DMS153 (cell line): ENCODE data around the gene MAGEA6.
"Not testable (repeated sequence)": the region's sequence is repeated elsewhere in the genome, so short reads cannot be mapped to it uniquely, and the experiment has no call there.

ENCODE experiments used
- DNase-seq: peaks from one replicate; lab custom pipeline; 2025; lab: John Stamatoyannopoulos, UW

MAGEA6 gene, protein sequence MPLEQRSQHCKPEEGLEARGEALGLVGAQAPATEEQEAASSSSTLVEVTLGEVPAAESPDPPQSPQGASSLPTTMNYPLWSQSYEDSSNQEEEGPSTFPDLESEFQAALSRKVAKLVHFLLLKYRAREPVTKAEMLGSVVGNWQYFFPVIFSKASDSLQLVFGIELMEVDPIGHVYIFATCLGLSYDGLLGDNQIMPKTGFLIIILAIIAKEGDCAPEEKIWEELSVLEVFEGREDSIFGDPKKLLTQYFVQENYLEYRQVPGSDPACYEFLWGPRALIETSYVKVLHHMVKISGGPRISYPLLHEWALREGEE

GRCh38 chrX:152769549-152770289 lies at the start of gene MAGEA6:
TSS of gene MAGEA6 (minus strand) at chrX:152769689. CDS start at chrX:152767650, 2,039 bp downstream.
- DNase-seq: not testable (repeated sequence)

- no peak for DNase-seq
Observed at GRCh38 chrX:152819266-152819665, 49.8 kb upstream of the MAGEA6 start.

GRCh38 chrX:152818356-152818755 lies 48.9 kb upstream of the MAGEA6 start:
- DNase-seq: no peak

DNA sequence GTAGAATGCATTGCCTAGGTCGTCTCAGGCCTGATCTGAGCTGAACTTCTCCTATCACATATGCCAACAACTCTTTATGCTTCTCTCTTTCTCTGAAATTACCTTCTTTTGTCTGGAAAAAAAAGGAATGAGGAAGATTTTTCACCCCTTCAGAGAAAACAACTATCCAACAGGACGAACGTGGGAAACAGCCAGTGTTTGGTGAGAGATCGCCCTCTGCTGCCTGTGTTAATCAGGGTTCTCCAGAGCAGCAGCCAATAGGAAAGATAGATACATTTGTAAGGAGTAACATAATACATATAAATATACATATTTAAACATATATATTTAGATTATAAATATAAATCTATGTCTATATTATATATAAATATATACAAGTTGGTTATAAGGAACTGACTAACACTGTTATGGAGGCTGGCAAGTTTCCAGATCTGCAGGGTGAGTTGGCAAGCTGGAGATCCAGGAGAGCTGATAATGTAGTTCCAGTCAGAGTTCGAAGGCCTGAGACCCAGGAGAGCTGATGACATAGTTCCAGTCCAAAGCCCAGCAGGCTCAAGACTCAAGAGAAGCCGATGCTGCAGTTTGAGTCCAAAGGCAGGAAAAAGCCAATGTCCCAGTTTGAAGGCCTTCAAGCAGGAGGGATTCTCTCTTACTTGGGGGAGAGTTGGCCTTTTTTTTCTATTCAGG lies 47.7 kb upstream of the MAGEA6 start:
- DNase-seq: no peak

DNA sequence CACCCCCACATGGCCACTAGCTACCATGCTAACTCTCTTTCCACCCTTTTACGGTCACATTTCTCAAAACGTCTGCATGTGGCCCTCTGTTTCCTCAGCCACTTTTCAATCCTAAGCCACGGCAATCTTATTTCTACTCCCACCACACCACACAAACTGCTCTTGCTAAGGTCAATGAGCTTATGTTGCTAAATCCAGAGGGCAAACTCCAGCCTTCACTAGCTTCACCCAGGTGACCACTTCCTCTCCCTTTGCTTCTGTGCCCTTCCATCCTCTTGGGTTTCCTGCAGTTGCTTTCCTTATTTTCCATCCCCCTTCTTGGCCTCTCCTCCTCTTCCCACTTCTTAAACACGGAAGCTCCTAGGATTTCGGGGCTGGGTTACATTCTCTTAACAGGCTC lies 44.6 kb upstream of the MAGEA6 start:
- DNase-seq: no peak

- DNase-seq: no peak
Observed at GRCh38 chrX:152813206-152813605, 43.7 kb upstream of the MAGEA6 start.

DNA sequence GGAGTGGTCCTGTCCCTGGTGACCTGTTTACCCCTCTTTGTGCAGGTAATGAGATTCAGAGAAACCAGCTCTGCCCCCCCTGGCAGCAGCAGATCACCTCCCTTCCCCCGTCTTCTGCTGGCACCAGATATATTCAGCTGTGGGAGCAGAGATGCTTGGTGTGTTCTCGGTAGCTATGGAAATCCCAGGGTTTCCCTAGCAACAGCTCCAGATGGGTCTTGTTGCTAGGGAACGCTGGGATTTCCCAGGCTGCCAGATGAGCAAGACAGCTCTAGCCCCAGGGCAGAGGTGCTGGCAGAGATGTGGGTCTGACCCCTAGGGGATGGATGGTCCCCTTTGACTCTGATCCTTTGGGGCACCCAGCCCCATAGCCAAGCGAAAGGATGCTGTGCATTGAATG lies 40.9 kb upstream of the MAGEA6 start:
- no peak for DNase-seq

DNA sequence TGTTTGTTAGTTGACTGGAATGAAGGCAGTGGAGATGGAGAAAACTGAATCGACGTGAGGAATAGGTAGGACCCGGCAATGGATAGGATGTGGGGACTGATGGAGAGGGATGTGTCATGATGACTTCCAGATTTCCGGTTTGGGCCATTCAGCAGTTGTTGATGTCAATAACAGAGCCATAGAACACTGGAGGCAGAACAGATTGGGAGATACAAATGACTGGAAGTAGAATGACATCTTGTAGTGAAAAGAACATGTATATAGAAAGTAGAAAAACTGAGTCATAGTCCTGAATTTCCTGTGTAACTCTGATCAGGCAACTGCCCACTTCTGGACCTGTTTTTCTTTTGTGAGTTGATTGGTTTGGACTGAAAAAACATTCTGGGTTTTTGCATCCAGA lies 36.5 kb upstream of the MAGEA6 start:
- DNase-seq: no peak

GRCh38 chrX:152798945-152799344 lies 29.5 kb upstream of the MAGEA6 start:
- no peak for DNase-seq

DNA sequence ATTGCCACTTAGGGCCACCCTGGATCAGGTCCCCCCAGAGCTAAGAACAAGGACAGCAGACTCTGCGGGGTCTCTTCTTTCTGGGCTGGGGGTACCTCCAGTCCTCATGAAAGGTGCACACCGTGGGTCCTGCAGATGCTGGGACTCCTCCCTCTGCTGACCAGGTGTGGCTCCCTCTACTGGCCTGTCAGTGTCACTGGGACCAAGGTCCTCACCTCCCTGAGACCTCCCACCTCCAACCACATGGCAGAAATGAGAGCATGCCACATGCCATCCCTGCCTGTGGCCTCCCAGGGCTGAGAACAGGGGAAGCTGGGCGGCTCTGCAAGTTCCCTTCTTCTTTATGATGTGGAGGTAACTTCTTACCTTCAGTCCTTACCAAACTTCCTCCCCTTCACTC lies 17.6 kb upstream of the MAGEA6 start:
- not testable (repeated sequence) for DNase-seq

GRCh38 chrX:152766562-152766961 lies 2.9 kb downstream of the MAGEA6 start:
- DNase-seq: not testable (repeated sequence)

DNA sequence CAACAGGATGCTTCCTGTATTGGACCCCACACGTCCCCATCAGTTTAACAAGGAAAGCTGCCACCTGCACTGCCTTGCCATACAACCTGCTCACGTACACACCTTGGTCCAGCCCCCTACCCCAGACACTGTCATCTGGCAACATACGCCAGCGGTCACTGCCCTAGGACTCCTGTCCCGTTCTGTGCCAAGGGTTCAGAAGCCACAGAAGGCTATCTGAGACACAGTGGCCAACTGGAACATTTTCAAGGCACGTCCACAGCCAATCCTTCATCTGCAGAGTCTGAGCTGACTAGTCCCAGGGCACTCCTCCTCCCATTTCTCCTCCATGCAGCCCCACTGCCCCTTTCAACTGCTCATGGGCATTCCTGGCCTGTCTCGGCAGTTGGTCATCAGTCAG lies 7.9 kb downstream of the MAGEA6 start:
- DNase-seq: not testable (repeated sequence)

- DNase-seq: not testable (repeated sequence)
Observed at GRCh38 chrX:152759544-152759943, 9.9 kb downstream of the MAGEA6 start.

GRCh38 chrX:152758918-152759317 lies 10.6 kb downstream of the MAGEA6 start, which contains the start of gene CSAG3:
TSS of gene CSAG3 (plus strand) at chrX:152759218.
- not testable (repeated sequence) for DNase-seq

DNA sequence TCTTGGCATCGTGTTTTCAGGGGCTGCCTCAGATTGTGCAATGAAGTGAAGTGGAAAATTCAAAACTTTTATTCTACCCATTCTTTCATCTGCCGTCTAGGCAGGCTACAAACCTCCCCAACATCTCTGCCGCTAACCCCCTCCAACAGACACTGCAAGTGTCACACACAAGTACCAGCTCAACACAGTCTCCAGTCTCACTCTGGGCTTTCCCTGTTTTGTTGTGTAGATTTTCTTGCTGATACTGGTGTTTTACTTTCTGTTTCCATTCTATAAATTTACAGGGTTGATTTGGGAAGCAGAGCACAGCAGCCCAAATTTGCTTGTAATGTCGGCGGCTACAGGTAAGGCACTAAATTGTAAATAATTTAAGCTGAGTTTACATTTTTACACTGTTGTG lies 14.6 kb downstream of the MAGEA6 start:
- not testable (repeated sequence) for DNase-seq

DNA sequence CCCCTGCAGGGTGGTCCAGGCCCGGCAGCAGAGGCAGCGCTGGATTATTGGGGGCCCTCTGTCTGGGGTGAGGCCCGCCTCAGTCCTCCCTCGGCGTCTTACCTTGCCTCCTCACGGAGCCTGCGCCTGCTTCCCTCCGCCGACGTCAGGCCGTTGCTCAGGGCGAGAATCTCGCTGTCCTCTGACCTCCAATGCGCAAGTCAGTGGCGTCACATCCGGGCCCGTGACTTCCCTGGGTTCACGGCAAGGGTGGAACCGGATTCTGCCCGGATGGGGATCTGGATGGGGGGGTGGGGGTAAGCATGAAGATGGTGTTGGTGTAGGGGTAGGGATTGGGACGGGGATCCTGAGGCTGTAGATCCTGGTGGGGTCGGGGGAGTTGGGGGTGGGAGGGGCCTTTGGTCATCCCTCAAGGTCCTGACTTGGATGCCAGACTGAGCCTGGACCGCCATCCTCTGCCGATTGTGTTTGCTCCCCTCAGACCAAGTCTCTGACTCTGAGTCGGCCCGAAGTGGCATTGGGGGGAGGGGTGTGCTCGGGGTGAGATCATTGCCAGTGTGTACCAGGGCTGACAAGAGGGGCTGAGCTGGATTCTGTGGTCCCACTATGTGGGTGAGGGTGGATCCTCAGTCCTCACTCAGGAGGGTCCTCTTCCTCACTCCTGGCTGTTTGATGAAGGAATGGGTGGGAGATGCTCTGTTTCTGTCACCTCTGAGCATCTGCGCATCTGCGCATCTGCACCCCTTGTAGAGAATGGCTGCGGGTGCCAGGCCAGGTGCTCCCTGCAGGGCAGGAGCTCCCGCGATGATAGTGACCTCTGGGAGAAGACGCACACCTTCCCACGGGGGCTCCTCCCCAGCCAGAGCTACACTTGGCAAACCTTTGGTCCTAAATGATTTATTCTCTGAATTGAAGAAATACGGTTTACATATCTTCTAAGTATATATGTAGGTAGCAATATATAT lies 15.5 kb downstream of the MAGEA6 start, which contains the start of gene MAGEA2:
TSS of gene MAGEA2 (minus strand) at position 157 of the 965 bp plus-strand sequence. CDS start 2,479 bp downstream, outside the sequence.
- DNase-seq: not testable (repeated sequence)

DNA sequence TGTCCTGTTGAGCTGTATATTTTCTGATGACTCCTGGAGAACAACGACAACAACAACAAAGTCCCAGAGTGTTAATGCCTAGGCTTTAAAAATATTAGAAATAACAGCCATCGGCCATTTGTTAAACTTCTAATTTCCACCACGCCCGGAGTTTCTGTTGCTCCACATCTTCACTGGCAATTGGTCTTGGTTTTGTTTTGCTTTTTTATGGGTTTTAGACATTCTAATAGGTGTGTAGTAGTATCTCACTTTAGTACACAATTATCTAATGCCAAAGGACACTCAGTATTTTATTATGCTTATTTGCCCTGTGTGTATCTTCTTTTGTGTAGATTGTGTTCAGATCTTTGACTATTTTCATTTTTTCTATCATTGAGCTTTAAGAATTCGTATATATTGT lies 30.9 kb downstream of the MAGEA6 start:
- DNase-seq: no peak

DNA sequence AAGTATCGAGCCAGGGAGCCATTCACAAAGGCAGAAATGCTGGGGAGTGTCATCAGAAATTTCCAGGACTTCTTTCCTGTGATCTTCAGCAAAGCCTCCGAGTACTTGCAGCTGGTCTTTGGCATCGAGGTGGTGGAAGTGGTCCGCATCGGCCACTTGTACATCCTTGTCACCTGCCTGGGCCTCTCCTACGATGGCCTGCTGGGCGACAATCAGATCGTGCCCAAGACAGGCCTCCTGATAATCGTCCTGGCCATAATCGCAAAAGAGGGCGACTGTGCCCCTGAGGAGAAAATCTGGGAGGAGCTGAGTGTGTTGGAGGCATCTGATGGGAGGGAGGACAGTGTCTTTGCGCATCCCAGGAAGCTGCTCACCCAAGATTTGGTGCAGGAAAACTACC lies 33.0 kb downstream of the MAGEA6 start:
- DNase-seq: not testable (repeated sequence)

DNA sequence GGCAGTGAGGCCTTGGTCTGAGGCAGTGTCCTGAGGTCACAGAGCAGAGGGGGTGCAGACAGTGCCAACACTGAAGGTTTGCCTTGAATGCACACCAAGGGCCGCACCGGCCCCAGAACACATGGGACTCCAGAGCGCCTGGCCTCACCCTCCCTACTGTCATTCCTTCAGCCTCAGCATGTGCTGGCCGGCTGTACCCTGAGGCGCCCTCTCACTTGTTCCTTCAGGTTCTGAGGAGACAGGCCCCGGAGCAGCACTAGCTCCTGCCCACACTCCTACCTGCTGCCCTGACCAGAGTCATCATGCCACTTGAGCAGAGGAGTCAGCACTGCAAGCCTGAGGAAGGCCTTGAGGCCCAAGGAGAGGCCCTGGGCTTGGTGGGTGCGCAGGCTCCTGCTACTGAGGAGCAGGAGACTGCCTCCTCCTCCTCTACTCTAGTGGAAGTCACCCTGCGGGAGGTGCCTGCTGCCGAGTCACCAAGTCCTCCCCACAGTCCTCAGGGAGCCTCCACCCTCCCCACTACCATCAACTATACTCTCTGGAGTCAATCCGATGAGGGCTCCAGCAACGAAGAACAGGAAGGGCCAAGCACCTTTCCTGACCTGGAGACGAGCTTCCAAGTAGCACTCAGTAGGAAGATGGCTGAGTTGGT lies 33.5 kb downstream of the MAGEA6 start:
- DNase-seq: no peak

- no peak for DNase-seq
Observed at GRCh38 chrX:152735101-152735500, 34.4 kb downstream of the MAGEA6 start.
